GM19395 (cell line): ENCODE data around the gene RIPOR2.
A peak's percentile ranks its signal among the peaks of the same experiment; 100 is the strongest.
"Not testable (repeated sequence)": the region's sequence is repeated elsewhere in the genome, so short reads cannot be mapped to it uniquely, and the experiment has no call there.

Experiments used
- ATAC-seq: cut with Tn5 transposase; IDR thresholded peaks from one replicate; pipeline ENCODE4 v1.9.1; 2021; ENCODE audit warnings: mild to moderate bottlenecking, moderate library complexity; ENCODE audit not compliant: unreplicated experiment

The RIPOR2 gene

GRCh38 chr6:24959319-24959718 is 23.6 kb upstream of the RIPOR2 start:
- no peak for ATAC-seq

- ATAC-seq = no peak
Measured at GRCh38 chr6:24957199-24957598, 21.4 kb upstream of the RIPOR2 start.

GRCh38 chr6:24953726-24954125 is 18.0 kb upstream of the RIPOR2 start:
- ATAC-seq = no peak

- no peak for ATAC-seq
Measured at GRCh38 chr6:24951811-24952299, 16.1 kb upstream of the RIPOR2 start.

GRCh38 chr6:24950218-24950941 is 14.6 kb upstream of the RIPOR2 start:
- no peak for ATAC-seq

- ATAC-seq = peak; percentile 93
Measured at GRCh38 chr6:24949020-24949569, 13.3 kb upstream of the RIPOR2 start.

- not testable (repeated sequence) for ATAC-seq
Measured at GRCh38 chr6:24948261-24948660, 12.5 kb upstream of the RIPOR2 start.

GRCh38 chr6:24947636-24948035 is 11.9 kb upstream of the RIPOR2 start:
- ATAC-seq = no peak

GRCh38 chr6:24945054-24945453 is 9.3 kb upstream of the RIPOR2 start:
- ATAC-seq = no peak

- ATAC-seq = no peak
Measured at GRCh38 chr6:24943774-24944173, 8.0 kb upstream of the RIPOR2 start.

- no peak for ATAC-seq
Measured at GRCh38 chr6:24940311-24940917, 4.7 kb upstream of the RIPOR2 start.

- peak; percentile 63 for ATAC-seq
Measured at GRCh38 chr6:24936641-24937317, 1.0 kb upstream of the RIPOR2 start.

- no peak for ATAC-seq
Measured at GRCh38 chr6:24933868-24934401, 1.8 kb downstream of the RIPOR2 start.

- no peak for ATAC-seq
Measured at GRCh38 chr6:24933266-24933665, 2.5 kb downstream of the RIPOR2 start.

- ATAC-seq = peak; percentile 39
Measured at GRCh38 chr6:24932832-24933231, 2.9 kb downstream of the RIPOR2 start.

- peak; percentile 34 for ATAC-seq
Measured at GRCh38 chr6:24931718-24932691, 3.8 kb downstream of the RIPOR2 start.

- no peak for ATAC-seq
Measured at GRCh38 chr6:24931296-24931695, 4.5 kb downstream of the RIPOR2 start.

GRCh38 chr6:24930431-24930871 is 5.3 kb downstream of the RIPOR2 start:
- no peak for ATAC-seq

- peak; percentile 49 for ATAC-seq
Measured at GRCh38 chr6:24929242-24929641, 6.5 kb downstream of the RIPOR2 start.
